CD4-positive, alpha-beta T cell treated with Interferon alpha-2 for 1 hour (primary cell): Measurements from ENCODE around the gene NF2.

Experiments used
- DNase-seq, 2 donors: peaks; one replicate each; pipeline ENCODE4 v3.0.0-alpha.2; 2020 to 2022

NF2 gene

DNA sequence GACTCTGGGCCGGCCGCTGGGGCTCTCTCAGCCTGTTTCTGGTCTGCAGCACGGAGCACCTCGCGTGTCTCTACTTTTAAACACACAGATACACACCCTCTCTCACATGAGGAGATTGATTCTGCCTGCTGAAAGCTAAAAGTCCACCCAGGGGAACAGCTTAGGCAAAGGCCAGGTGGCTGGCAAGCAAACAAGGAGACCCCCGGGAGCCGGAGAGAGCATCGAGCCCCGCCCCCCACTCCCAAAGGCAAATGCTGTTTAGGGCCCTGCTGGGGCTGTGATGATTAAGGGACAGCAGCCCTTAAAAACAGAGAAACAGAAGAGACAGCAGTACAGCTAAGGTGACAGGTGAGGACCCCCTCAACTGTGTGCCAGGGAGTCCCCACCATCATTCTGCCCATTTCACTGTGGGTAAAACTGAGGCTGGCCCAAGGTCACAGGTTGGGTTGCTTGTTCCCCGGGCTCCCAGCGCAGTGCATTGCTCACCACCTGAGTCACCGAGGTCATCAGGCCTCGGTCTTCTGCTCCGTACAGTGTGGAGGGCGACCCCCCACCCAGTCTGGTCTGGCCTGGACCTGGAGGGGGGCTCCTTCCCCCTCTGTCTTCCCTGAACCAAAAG, 123.2 kb downstream of the NF2 start:
- no peak for DNase-seq

DNA sequence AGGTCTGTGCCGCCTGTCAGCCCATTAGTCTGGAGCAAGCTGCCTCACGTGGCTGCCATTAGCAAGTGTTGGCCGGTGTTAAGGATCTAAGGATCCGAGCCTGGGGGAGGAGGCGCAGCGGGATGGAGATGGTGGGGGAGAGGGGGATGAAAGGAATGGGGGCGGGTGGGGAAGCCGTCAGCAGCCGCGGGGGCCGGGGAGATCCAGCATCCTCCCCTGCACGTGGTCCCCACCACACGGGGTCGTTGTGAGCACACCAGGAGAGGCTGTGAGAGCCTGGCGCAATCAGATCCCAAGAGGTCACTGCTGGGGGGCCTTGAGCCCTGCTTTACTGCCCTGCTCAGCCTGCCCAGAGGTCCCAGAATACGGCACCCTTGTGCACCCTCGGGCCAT, 123.7 kb downstream of the NF2 start:
- DNase-seq = peak in 1 of 2 donors; percentile 14

DNA sequence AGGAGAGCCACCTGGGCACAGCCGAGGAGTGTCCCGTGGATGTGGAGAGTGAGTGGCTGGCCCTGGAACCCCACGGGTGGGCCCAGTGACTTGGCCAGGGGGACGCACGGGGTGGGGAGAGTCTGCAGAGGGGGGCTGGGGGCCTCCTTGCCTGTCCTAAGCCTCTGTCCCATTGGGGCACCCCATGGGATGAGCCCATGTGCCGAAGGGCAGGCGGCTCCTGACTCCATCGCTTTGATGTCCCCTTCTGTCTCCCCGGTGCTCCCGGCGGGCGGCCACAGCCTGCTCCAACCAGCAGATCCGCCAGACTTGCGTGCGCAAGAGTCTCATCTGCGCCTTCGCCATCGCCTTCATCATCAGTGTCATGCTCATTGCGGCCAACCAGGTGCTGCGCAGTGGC, 125.7 kb downstream of the NF2 start:
- DNase-seq = no peak

DNA sequence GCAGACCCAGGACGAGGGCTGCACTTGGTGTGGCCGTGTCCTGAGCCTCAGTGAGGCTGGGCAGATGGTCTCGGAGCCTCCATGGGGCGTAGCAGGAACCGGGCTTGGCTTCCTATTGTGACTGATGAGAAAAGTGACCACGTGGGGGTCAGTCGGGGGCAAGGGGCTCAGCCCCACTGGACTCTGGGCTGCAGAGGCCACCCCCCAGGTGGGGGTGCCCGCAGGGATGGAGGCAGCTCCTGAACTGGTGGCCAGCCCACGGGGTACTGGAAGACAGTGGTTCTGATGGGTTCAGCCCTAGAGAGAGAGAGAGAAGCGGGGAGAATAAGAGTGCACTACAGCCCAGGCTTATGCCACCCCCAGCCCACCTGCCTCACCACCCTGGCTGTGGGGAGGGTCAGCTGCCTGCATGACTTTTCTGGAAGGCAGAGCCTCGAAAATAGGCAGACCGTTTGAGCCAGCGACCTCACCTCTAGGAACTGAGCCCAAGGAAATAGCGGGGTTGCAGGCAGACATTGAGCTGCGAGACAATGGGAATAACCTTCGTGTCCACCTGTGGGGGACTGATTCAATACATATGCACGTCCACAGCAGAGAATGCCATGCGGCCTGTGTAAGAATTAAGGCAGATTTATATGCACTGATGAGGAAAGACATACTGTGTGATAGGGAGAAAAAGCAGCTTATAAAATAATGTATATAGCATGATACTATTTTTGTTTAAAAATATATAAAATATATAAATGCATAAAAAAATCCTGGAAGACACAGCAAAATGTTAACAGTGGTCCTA, 127.8 kb downstream of the NF2 start:
- DNase-seq = no peak

DNA sequence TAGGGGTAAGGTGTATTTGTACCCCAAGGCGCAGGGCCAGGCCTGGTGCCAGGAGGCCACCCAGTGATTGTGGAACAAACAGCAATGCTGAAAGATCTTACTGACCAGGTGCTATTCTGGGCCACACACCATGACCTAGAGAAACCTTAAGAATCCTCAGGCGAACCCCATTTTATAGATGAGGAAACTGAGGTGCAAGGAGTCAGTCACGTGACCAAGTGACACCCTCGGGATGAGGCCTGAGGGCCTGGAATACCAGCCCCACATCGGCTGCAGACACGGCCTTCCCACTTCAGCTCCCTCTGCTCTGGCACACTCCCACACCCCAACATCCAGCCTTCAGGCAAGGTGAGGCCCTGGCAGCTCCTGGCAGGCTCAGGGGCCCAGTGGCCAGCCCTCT, 129.4 kb downstream of the NF2 start:
- no peak for DNase-seq

DNA sequence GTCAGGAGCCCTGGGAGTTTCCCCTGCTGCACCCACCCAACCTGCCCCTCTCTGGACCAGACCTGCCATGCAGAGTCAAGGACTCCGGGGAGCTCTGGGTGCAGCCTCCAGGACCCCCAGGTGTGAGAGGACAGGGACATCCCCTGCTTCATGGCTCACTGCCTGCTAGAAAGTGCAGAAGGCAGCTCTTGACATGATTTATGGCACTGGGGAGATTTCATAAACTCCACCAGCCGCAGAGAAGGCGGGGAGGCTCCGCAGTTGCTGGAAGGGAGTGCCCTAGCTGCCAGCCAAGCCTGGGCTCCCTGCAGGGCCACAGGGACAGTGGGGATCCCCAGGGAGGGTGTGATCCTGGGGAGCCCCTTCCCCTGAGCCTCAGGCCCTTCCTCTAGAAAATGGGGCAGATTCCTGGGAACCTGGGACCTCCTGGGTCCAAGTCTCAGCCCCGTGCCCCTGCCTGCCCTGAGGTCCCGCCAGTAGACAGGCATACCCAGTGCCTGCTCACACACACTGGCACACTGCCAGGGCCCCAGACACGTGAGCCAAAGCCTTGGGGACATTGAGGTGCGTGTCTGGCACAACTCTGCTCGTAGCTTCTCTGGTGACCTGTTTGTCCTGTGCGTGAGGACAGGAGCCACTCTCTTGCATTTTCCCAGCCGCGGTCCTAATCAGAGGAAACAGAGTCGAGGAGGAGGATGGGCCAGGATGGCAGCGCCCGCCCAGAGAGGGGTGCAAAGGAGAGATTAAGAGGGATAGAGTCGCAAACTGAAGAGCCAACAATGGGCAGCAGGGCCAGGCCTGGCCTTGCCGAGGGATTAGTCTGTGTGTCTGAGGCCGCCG, 130.1 kb downstream of the NF2 start:
- DNase-seq = no peak

DNA sequence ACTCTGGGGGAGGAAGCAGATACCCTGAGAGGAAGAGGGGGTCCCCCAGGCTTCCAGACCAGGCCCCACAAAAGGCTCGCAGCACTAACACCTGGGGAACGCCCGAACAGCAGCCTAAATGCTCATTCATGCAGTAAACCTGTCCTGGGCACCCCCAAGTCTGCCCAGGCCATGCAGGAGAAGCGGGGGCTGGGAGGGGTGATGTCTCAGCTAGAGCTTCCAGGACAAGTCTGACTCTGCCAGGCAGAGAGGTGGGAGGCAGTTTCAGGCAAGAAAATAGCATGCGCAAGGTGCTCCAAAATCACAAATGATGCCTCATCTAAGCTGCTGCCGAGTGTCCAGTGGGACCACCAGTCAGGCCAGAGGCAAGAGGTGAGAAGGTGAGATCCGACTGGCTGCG, 131.0 kb downstream of the NF2 start:
- DNase-seq = no peak

DNA sequence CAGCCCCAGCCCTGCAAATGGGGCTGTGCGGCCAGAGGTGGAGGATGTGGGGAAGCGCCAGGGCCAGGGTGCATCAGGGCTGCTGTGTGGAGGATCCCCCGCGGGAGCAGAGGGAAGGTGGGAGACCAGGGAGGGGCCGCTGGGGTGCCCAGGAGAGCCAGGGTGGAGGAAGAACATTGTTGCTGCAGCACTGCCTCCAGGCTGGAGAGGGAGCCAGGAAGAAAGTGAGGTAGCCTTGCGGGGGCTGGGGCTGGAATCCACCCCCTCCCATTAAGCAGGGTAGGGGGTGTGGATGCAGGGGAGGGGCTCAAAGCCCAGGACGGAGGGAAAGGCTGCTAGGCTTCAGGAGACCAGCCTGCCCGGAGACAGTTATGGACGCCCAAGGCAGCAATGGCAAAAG, 131.4 kb downstream of the NF2 start:
- no peak for DNase-seq

DNA sequence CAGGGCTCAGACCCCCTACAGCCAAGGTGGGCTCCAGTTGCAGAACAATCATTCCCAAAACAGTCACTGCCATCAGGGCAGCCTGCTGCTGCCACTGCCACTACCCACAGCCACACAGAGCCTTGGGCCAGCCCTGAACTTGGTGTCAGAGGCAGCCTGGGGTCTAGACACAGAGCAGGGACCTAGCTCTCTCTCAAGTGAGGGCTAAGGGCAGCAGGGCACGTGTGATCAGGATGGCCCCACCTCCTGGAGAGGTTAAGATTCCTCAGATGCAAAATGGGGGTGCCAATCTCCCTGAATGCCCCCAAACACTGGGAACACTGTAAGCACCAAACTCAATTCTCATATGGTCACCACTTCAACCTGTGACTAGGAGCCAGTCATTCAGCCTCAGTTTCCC, 132.0 kb downstream of the NF2 start:
- DNase-seq = no peak

DNA sequence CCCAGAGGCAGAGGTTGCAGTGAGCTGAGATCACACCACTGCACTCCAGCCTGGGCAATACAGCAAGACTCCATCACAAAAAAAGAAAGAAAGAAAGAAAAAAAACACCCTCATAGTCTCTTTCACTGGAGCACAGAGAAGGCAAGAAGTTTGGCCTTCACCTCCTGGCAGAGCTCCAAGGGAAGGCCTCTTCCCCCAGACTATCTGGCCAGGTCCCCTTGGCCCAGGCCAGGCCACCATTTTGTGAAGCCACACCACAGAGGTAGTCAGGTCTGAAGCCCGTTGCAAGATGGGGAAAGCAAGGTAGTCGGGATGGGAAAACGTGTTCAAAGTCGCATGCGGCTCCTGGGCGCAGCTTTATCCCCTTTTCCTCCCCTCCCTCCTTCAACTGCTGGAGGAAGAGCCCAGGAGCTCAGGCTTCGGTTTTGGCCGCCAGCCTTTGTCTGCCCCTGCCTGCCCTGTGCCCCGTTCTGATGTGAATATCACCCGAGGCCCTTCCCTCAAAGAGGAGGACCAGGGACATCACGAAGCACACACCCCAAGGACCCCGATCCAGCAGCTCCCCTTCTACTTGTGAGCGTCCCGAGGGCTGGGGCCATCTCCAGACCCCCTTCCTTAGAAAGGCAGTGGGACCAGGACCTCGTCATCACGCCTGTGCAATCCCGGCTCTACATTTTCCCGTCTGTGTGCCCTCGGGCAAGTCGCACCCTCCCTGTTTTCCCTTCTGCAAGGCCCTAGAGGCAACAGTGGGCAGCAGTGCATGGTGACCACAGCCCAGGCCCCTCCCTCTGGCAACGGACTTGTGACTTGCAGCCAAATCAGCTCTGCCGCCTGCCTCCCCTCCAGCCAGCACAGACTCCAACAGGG, 134.1 kb downstream of the NF2 start:
- DNase-seq = no peak

DNA sequence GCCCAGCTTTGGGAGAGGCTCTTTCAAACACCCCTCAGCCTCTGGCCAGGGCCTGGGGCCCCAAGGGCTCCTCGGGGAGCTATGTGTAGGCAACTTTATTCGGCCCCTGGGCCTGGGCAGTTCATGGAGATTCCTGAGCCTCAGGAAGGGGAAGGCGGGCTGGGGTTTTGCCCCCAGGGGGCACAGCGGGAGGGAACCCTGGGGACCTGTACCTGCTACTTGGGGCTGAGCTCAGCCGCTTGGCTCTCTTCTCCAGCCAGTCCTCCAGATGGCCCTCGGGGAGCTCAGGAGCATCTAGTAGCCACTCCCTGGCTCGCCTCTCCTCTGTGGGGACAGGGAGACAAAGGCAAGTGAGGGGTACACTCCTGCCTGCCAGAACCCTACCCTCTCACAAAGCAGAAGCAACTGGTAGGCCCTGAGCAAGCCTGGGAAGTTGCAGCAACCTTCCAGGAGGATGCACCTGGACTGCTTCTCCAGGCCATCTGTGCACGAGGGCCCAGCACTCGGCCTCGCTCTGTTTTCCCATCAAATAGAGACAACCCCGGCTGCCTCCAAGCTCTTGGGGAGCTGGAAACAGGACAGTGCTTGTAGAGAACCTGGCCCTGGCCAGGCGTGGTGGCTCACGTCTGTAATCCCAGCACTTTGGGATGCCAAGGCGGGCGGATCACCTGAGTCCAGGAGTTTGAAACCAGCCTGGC, 134.8 kb downstream of the NF2 start:
- DNase-seq = no peak

DNA sequence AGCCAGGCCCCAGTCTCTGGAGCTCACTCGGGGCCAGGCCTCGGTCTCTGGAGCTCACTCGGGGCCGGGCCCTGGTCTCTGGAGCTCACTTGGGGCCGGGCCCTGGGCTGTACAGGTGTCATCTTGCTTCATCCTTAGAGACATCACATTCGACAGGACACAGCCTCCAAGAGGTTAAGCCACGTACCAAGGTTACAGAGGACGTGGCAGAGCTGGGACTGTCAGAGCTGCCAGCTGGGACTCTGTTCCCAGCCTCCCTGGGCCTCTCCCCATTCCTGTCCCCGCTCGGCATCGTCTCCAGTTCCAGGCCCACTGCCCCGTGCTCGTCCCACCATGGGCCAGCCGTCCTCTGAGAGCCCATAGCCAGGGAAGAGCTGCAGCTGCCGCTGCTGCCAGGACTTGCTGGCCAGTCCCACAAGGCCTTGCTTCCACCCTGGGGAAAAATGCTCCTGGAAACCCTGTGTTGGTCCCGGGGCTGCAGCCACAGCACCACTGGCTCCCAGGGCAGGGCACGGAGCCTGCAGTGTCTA, 136.0 kb downstream of the NF2 start:
- DNase-seq = no peak

DNA sequence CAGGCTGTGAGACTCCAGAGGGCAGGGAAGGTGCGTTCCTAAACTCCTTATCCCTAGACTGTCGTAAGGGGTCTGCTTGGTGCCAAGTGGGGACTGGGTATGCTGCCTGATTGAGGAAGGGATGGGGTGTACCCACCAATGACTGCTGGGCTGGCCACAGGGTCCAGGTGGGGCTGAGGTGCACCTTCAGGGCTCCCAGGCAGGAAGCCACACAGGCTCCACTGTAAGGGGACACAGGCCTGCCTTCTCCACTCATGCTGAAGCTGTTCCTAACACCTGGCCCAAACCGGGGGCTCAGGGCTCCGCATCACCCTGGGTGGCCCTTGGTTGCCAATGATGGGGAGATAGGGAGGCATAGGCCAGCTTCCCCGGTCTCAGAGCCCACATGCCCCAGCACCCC, 136.8 kb downstream of the NF2 start:
- no peak for DNase-seq

DNA sequence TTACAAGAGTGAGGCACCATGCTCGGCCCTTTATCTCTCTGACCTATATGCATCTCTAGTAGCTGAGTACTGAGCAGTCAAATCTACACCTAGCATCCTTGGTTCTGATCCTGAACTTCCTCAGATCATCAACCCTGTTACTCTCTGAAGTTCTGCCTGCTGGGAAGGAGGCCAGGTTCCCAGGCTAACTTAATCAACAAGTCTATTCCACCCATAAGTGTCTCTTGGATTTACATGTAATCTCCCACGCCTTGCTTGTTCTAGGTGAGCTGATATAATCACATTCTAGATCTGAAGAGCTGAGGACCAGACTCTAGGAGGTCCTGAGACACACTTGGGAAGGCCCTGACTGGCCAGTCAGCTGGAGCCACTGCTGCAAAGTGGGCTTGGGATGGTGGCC, 138.5 kb downstream of the NF2 start:
- DNase-seq = no peak

DNA sequence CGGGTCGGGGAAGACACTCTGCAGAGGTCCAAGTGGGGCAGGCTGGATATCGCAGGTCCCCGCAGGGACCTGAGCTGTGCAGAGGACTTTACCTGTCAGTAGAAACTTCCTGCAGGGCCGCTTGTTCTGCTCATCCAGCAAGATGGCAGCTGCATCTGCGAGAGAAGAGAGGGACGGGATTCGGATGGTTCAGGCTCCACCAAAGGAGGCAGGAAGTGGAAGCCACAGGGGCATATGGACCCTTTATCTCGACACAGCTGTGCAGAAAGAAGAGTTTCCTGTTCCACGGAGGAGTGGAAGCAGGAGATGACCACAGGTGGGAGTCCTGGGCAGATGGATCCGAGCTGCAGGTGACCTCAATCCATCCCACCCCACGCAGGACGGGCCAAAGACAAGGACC, 138.9 kb downstream of the NF2 start:
- DNase-seq = no peak

DNA sequence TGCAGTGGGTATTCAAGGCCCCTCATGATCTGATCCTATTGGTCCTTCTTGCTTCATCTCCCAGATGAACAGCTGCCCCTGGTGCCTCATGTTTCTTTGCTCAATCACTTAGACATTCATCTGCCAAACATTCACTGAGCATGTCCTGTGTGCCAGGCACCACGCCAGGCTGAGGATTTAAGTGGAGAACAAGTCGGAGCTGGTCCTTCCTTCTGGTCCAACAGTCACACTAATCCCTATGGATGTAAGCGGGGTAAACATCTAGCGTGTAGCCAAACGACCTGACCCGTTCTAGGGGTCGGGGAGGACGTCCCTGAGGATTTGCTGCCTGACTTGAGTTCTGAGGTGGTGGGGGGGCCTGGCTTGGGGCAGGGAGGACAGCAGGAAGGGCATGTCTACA, 141.5 kb downstream of the NF2 start:
- no peak for DNase-seq

DNA sequence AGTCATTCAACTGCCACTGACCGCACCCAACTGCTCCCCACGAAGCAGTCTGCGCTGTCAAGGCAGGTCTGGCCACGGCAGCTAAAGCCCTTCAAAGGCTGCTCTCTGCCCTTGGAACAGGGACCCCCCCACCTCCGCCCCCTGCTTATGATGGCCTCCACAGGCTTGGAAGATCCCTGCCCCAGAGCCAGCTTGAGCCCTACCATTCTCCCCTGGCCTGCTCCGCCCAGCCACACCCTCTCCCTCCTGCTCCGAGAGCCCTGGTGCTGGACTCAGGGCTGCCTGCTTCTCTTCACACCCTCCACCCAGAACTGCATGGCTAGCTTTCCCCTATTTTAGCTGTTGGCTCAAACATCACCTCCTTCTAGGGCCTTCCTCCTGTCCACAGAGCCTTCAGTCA, 144.4 kb downstream of the NF2 start:
- no peak for DNase-seq
